Mesenchymal stem cell (in vitro differentiated cells and primary cell): ENCODE measurements around the gene TLK2.

Experiments used
- DNase-seq: peaks from one replicate; pipeline ENCODE4 v3.0.0-alpha.2; 2013
- H2AFZ ChIP-seq: one replicate; pipeline ENCODE4 v1.6.1; 2013; ENCODE audit warnings: low read depth, mild to moderate bottlenecking, control low read depth, inconsistent platforms, low read length, moderate library complexity
- H2AK5ac ChIP-seq: 2 replicates; pipeline ENCODE4 v1.6.1; 2013; ENCODE audit warnings: low read length, moderate library complexity, mild to moderate bottlenecking, inconsistent platforms; ENCODE audit not compliant: severe bottlenecking
- H2BK120ac ChIP-seq: one replicate; pipeline ENCODE4 v1.6.1; 2013; ENCODE audit warnings: low read depth, mild to moderate bottlenecking, inconsistent platforms, low read length, moderate library complexity
- H2BK12ac ChIP-seq, 2 experiments: one replicate each; pipeline ENCODE4 v1.6.1; 2013; ENCODE audit warnings: inconsistent platforms in 2 of 2, low read length in 2 of 2, mild to moderate bottlenecking in 2 of 2, moderate library complexity in 2 of 2, control low read depth in 1 of 2
- H2BK15ac ChIP-seq: one replicate; pipeline ENCODE4 v1.6.1; 2013; ENCODE audit warnings: mild to moderate bottlenecking, low read depth, inconsistent platforms; ENCODE audit not compliant: poor library complexity, severe bottlenecking
- H2BK5ac ChIP-seq: 2 replicates; pipeline ENCODE4 v1.6.1; 2013; ENCODE audit warnings: low read depth, mild to moderate bottlenecking, low read length, control low read depth, inconsistent platforms; ENCODE audit not compliant: poor library complexity, severe bottlenecking
- H3K14ac ChIP-seq, 2 experiments: one replicate each; pipeline ENCODE4 v1.6.1; 2013; ENCODE audit warnings: inconsistent platforms in 2 of 2, low read length in 2 of 2, control low read depth in 1 of 2, mild to moderate bottlenecking in 1 of 2, moderate library complexity in 1 of 2
- H3K18ac ChIP-seq, 2 experiments: one replicate each; pipeline ENCODE4 v1.6.1; 2013; ENCODE audit warnings: inconsistent platforms in 2 of 2, low read length in 2 of 2, control low read depth in 1 of 2, low read depth in 1 of 2, mild to moderate bottlenecking in 1 of 2
- H3K23ac ChIP-seq, 2 experiments: one replicate each; pipeline ENCODE4 v1.6.1; 2013; ENCODE audit warnings: inconsistent platforms in 2 of 2, low read length in 2 of 2, mild to moderate bottlenecking in 2 of 2, moderate library complexity in 2 of 2, control low read depth in 1 of 2
- H3K27ac ChIP-seq: 2 replicates; pipeline ENCODE4 v1.5.1; 2013; ENCODE audit warnings: mild to moderate bottlenecking, moderate library complexity, low read length, control low read depth, inconsistent platforms; ENCODE audit not compliant: poor library complexity, severe bottlenecking
- H3K27me3 ChIP-seq, 2 experiments: 2 replicates each; pipeline versions ENCODE4 v1.6.1 to v1.7.0; 2013; ENCODE audit warnings: low read length in 2 of 2, mild to moderate bottlenecking in 2 of 2, moderate library complexity in 2 of 2, control low read depth in 1 of 2, inconsistent platforms in 1 of 2; ENCODE audit not compliant: control insufficient read depth in 1 of 2, insufficient read depth in 1 of 2
- H3K36me3 ChIP-seq, 2 experiments: 2 replicates each; pipeline versions ENCODE4 v1.6.1 to v1.7.0; 2013; ENCODE audit warnings: low read length in 2 of 2, control low read depth in 1 of 2, inconsistent platforms in 1 of 2, low read depth in 1 of 2, mild to moderate bottlenecking in 1 of 2; ENCODE audit not compliant: insufficient read depth in 2 of 2, control insufficient read depth in 1 of 2
- H3K4ac ChIP-seq, 2 experiments: one replicate each; pipeline ENCODE4 v1.6.1; 2013; ENCODE audit warnings: inconsistent platforms in 2 of 2, low read length in 2 of 2, mild to moderate bottlenecking in 2 of 2, moderate library complexity in 2 of 2, control low read depth in 1 of 2, low read depth in 1 of 2
- H3K4me1 ChIP-seq: 2 replicates; pipeline ENCODE4 v1.6.1; 2013; ENCODE audit warnings: low read depth, low read length, control low read depth; ENCODE audit not compliant: control insufficient read depth, insufficient read depth
- H3K4me2 ChIP-seq: 2 replicates; pipeline ENCODE4 v1.6.1; 2013; ENCODE audit warnings: low read length, mild to moderate bottlenecking, inconsistent platforms; ENCODE audit not compliant: poor library complexity, severe bottlenecking
- H3K4me3 ChIP-seq, 2 experiments: 2 replicates each; pipeline versions ENCODE4 v1.5.1 to v1.7.0; 2013; ENCODE audit warnings: low read length in 2 of 2, mild to moderate bottlenecking in 2 of 2, control low read depth in 1 of 2, low read depth in 1 of 2; ENCODE audit not compliant: insufficient read depth in 1 of 2
- H3K79me1 ChIP-seq: replicated peaks from 2 replicates; pipeline ENCODE4 v1.6.1; 2013; ENCODE audit warnings: mild to moderate bottlenecking, control low read depth, low read length, inconsistent platforms; ENCODE audit not compliant: poor library complexity, severe bottlenecking
- H3K9ac ChIP-seq: 2 replicates; pipeline ENCODE4 v1.7.0; 2013; ENCODE audit warnings: mild to moderate bottlenecking, low read length, moderate library complexity
- H3K9me3 ChIP-seq: 2 replicates; pipeline ENCODE4 v1.7.0; 2013; ENCODE audit warnings: mild to moderate bottlenecking, low read length; ENCODE audit not compliant: control insufficient read depth
- H4K8ac ChIP-seq: one replicate; pipeline ENCODE4 v1.6.1; 2013; ENCODE audit warnings: inconsistent platforms, mild to moderate bottlenecking, low read length, moderate library complexity
- H4K91ac ChIP-seq: one replicate; pipeline ENCODE4 v1.6.1; 2013; ENCODE audit warnings: mild to moderate bottlenecking, low read length, inconsistent platforms
- WGBS: methylation state at CpG from one replicate; pipeline ENCODE4 v1.1.7; 2013; ENCODE audit warnings: mixed read lengths; 5-methylcytosine and 5-hydroxymethylcytosine counted together

The TLK2 gene

GRCh38 chr17:62657690-62658089 lies 179.1 kb downstream of the TLK2 start:
- no peak overlapping the region for H3K14ac ChIP-seq
- H4K91ac ChIP-seq, result no peak overlapping the region
- H2BK120ac ChIP-seq, result no peak overlapping the region
- no peak overlapping the region for H4K8ac ChIP-seq
- H3K79me1 ChIP-seq, result peaks cover 32% of the 10 kb centered on the region
- H3K36me3 ChIP-seq, result peaks cover 12 to 37% of the 10 kb centered on the region in 2 experiments
- H3K27ac ChIP-seq, result no peak overlapping the region
- H2BK5ac ChIP-seq, result no peak overlapping the region
- no peak overlapping the region for H2AFZ ChIP-seq
- H3K4me1 ChIP-seq, result peaks cover 17% of the 10 kb centered on the region
- H3K27me3 ChIP-seq, result no peaks in the 10 kb centered on the region
- no peak for DNase-seq
- peaks cover 9% of the 10 kb centered on the region for H3K9me3 ChIP-seq
- WGBS, result 97% methylated on average over 9 of the region's 9 CpGs
- H3K9ac ChIP-seq, result no peak overlapping the region
- no peak overlapping the region for H2AK5ac ChIP-seq
- no peak overlapping the region for H3K4ac ChIP-seq
- H3K18ac ChIP-seq, result no peak overlapping the region
- no peak overlapping the region for H3K23ac ChIP-seq
- H3K4me3 ChIP-seq, result no peak overlapping the region
- no peak overlapping the region for H2BK12ac ChIP-seq
- no peak overlapping the region for H2BK15ac ChIP-seq
- no peak overlapping the region for H3K4me2 ChIP-seq

GRCh38 chr17:62658136-62658920 lies 179.7 kb downstream of the TLK2 start:
- no peak for DNase-seq
- no peak overlapping the region for H2BK12ac ChIP-seq
- 94% methylated on average over 13 of the region's 15 CpGs for WGBS
- H3K9ac ChIP-seq, result no peak overlapping the region
- no peak overlapping the region for H2BK5ac ChIP-seq
- no peak overlapping the region for H3K4ac ChIP-seq
- peaks cover 12 to 37% of the 10 kb centered on the region in 2 experiments for H3K36me3 ChIP-seq
- peaks cover 32% of the 10 kb centered on the region for H3K79me1 ChIP-seq
- H2AFZ ChIP-seq, result no peak overlapping the region
- H3K27ac ChIP-seq, result no peak overlapping the region
- peaks cover 9% of the 10 kb centered on the region for H3K9me3 ChIP-seq
- no peak overlapping the region for H2BK15ac ChIP-seq
- peaks cover 13% of the 10 kb centered on the region for H3K4me1 ChIP-seq
- H4K8ac ChIP-seq, result peak overlapping the region; percentile 27
- H4K91ac ChIP-seq, result no peak overlapping the region
- no peak overlapping the region for H3K18ac ChIP-seq
- no peak overlapping the region for H3K23ac ChIP-seq
- no peak overlapping the region for H3K4me2 ChIP-seq
- H3K27me3 ChIP-seq, result no peaks in the 10 kb centered on the region
- H2AK5ac ChIP-seq, result no peak overlapping the region
- H2BK120ac ChIP-seq, result no peak overlapping the region
- H3K4me3 ChIP-seq, result no peak overlapping the region
- no peak overlapping the region for H3K14ac ChIP-seq

- no peaks in the 10 kb centered on the region for H3K27me3 ChIP-seq
- H2AFZ ChIP-seq, result no peak overlapping the region
- no peak overlapping the region for H3K23ac ChIP-seq
- peaks cover 19 to 41% of the 10 kb centered on the region in 2 experiments for H3K36me3 ChIP-seq
- no peak overlapping the region for H3K4me3 ChIP-seq
- H3K4me2 ChIP-seq, result no peak overlapping the region
- no peak overlapping the region for H4K8ac ChIP-seq
- no peak overlapping the region for H3K9ac ChIP-seq
- H2BK5ac ChIP-seq, result no peak overlapping the region
- no peak overlapping the region for H2BK15ac ChIP-seq
- H3K4me1 ChIP-seq, result peaks cover 3% of the 10 kb centered on the region
- H3K14ac ChIP-seq, result no peak overlapping the region
- peaks cover 9% of the 10 kb centered on the region for H3K9me3 ChIP-seq
- H3K18ac ChIP-seq, result no peak overlapping the region
- no peak overlapping the region for H2BK120ac ChIP-seq
- no peak for DNase-seq
- H3K27ac ChIP-seq, result no peak overlapping the region
- no peak overlapping the region for H3K4ac ChIP-seq
- H4K91ac ChIP-seq, result no peak overlapping the region
- no peak overlapping the region for H2BK12ac ChIP-seq
- no peak overlapping the region for H2AK5ac ChIP-seq
- WGBS, result 91% methylated on average over 1 of the region's 2 CpGs
- peaks cover 39% of the 10 kb centered on the region for H3K79me1 ChIP-seq
These were observed 182.0 kb downstream of the TLK2 start for GRCh38 chr17:62660629-62661118.

GRCh38 chr17:62661337-62661736 lies 182.7 kb downstream of the TLK2 start:
- H3K18ac ChIP-seq, result no peak overlapping the region
- H3K79me1 ChIP-seq, result peaks cover 43% of the 10 kb centered on the region
- no peak overlapping the region for H4K91ac ChIP-seq
- no peak overlapping the region for H4K8ac ChIP-seq
- H2BK5ac ChIP-seq, result no peak overlapping the region
- no peak overlapping the region for H2BK15ac ChIP-seq
- H3K23ac ChIP-seq, result no peak overlapping the region
- H3K27ac ChIP-seq, result no peak overlapping the region
- no peak overlapping the region for H2AK5ac ChIP-seq
- no peak for DNase-seq
- H3K4me3 ChIP-seq, result no peak overlapping the region
- no peak overlapping the region for H2BK120ac ChIP-seq
- no peak overlapping the region for H3K4ac ChIP-seq
- H2AFZ ChIP-seq, result no peak overlapping the region
- WGBS, result no CpG with 5 or more reads among the region's 1 CpG
- H3K4me1 ChIP-seq, result peaks cover 7% of the 10 kb centered on the region
- H2BK12ac ChIP-seq, result no peak overlapping the region
- no peak overlapping the region for H3K14ac ChIP-seq
- H3K36me3 ChIP-seq, result peaks cover 23 to 47% of the 10 kb centered on the region in 2 experiments
- H3K27me3 ChIP-seq, result no peaks in the 10 kb centered on the region
- H3K9ac ChIP-seq, result no peak overlapping the region
- H3K9me3 ChIP-seq, result peaks cover 9% of the 10 kb centered on the region
- no peak overlapping the region for H3K4me2 ChIP-seq
